Kidney (tissue), 14 donors: ENCODE measurements around the gene ZNF205. TPM values are rescaled to one million over a fixed set of nuclear protein-coding genes. Genes with fewer than 3 reads are reported as not detected.

Experiments
- DNase-seq, 5 donors: peaks; one replicate each; pipeline ENCODE4 v3.0.0-alpha.2; 2013 to 2020
- FAIRE-seq: peaks from 2 replicates; lab custom pipeline; 2012; peaks lifted over from hg19 to GRCh38; lab: Jason Lieb, UNC
- H3K27ac ChIP-seq, 2 donors: one replicate each; pipeline ENCODE4 v1.7.0; 2013; ENCODE audit warnings: low read depth in 2 of 2, low read length in 2 of 2, inconsistent platforms in 1 of 2
- H3K27me3 ChIP-seq: one replicate; pipeline ENCODE4 v1.7.1; 2013; ENCODE audit warnings: low read length, inconsistent platforms; ENCODE audit not compliant: control insufficient read depth, insufficient read depth
- H3K36me3 ChIP-seq, 3 donors: one replicate each; pipeline versions ENCODE4 v1.7.0 to v1.7.1; 2013; ENCODE audit warnings: low read length in 3 of 3, control low read depth in 1 of 3, inconsistent platforms in 1 of 3; ENCODE audit not compliant: insufficient read depth in 3 of 3, control insufficient read depth in 2 of 3
- H3K4me1 ChIP-seq, 3 donors: one replicate each; pipeline versions ENCODE4 v1.7.0 to v1.7.1; 2013; ENCODE audit warnings: low read length in 3 of 3, inconsistent platforms in 1 of 3, low read depth in 1 of 3; ENCODE audit not compliant: control insufficient read depth in 2 of 3, insufficient read depth in 2 of 3
- H3K4me3 ChIP-seq, 3 donors: one replicate each; pipeline versions ENCODE4 v1.7.0 to v1.8.1; 2013; ENCODE audit warnings: low read length in 3 of 3, control low read depth in 1 of 3, inconsistent platforms in 1 of 3
- H3K9ac ChIP-seq, 3 donors: one replicate each; pipeline versions ENCODE4 v1.7.0 to v1.7.1; 2013; ENCODE audit warnings: low read length in 3 of 3, control low read depth in 1 of 3, inconsistent platforms in 1 of 3
- H3K9me3 ChIP-seq, 3 donors: one replicate each; pipeline versions ENCODE4 v1.7.0 to v1.7.1; 2013; ENCODE audit warnings: low read length in 3 of 3, control low read depth in 1 of 3, inconsistent platforms in 1 of 3; ENCODE audit not compliant: control insufficient read depth in 2 of 3, insufficient read depth in 1 of 3
- CTCF ChIP-seq: IDR thresholded peaks from 3 replicates; pipeline ENCODE4 v1.5.1; 2012; ENCODE audit warnings: mild to moderate bottlenecking, moderate library complexity, borderline replicate concordance; ENCODE audit not compliant: insufficient read depth; ENCODE audit errors: extremely low read depth
- intact Hi-C: fragments of 100-400 bp; cut with DNase I; formaldehyde crosslinking; loops from one replicate; pipeline ENCODE4 v1.11.1; 2022
- polyA plus RNA-seq: library from polyadenylated mRNA; stranded (reverse); fragments of 350-450 nt; fragmentation: Illumina TruSeq; extraction: RNeasy Lipid Tissue Mini Kit (QIAGEN cat#74804); gene quantifications from one replicate; pipeline ENCODE4 v1.2.3, GENCODE V29; 2014; ENCODE audit warnings: low read depth, low replicate concordance; ENCODE audit not compliant: insufficient read depth
- total RNA-seq: library from RNA; stranded (reverse); fragmentation: NEBNext Ultra II Directional; extraction: Animal tissue kit (Norgen Biotek cat#: 25700); gene quantifications from one replicate; pipeline ENCODE4 v1.2.1, GENCODE V29; 2021
- donor health status: control.
- donor health status: control.
- donor health status: control.
- donor health status: control.
- donor health status: control.
- donor health status: DM: yes; HTN: yes; CAD: no.
- donor health status: Normal renal cell carcinoma (clear cell type).

Gene ZNF205
- total and polyA plus RNA-seq, 2 donors from 2014 or later: 12.7 to 14.1 TPM

GRCh38 chr16:3148256-3149192, 36.1 kb downstream of the ZNF205 start:
- Histone ChIP-seq H3K4me3 (no peak overlapping the region), H3K36me3 (no peaks in the 10 kb centered on the region), H3K4me1 (peaks cover 0 to 7% (median 3%) of the 10 kb centered on the region in 3 donors), H3K27me3 (no peaks in the 10 kb centered on the region), H3K9ac (no peak overlapping the region), H3K9me3 (no peaks in the 10 kb centered on the region), H3K27ac (no peak overlapping the region)
- intact Hi-C loops: no loop called here
- peak in 1 of 5 donors; percentile 51 for DNase-seq
- TF ChIP-seq CTCF: no peak
- FAIRE-seq: no peak

- DNase-seq: peak in 1 of 5 donors; percentile 77
- H3K27me3 ChIP-seq: no peaks in the 10 kb centered on the region
- peaks cover 0 to 7% (median 3%) of the 10 kb centered on the region in 3 donors for H3K4me1 ChIP-seq
- TF ChIP-seq CTCF: no peak
- intact Hi-C loops: no loop called here
- H3K36me3 ChIP-seq: no peaks in the 10 kb centered on the region
- no peak overlapping the region for H3K9ac ChIP-seq
- no peaks in the 10 kb centered on the region for H3K9me3 ChIP-seq
- no peak overlapping the region for H3K27ac ChIP-seq
- FAIRE-seq: no peak
- H3K4me3 ChIP-seq: peak overlapping the region in 1 of 3 donors; percentile 85
These were observed 36.8 kb downstream of the ZNF205 start for GRCh38 chr16:3149193-3149530.

- FAIRE-seq (no peak), DNase-seq (peak; percentile 73 to 87 (median 84))
- intact Hi-C loops: no loop called here
- peak; percentile 45 for TF ChIP-seq CTCF
- Histone ChIP-seq H3K27me3 (no peaks in the 10 kb centered on the region), H3K4me3 (peak overlapping the region; percentile 69 to 89 (median 85)), H3K9ac (peak overlapping the region; percentile 44 to 75 (median 68)), H3K36me3 (no peaks in the 10 kb centered on the region), H3K9me3 (no peaks in the 10 kb centered on the region), H3K4me1 (peaks cover 0 to 7% (median 3%) of the 10 kb centered on the region in 3 donors), H3K27ac (peak overlapping the region; percentile 64 to 78)
These were observed 37.4 kb downstream of the ZNF205 start for GRCh38 chr16:3149630-3150345.
